GM19351 (cell line): ENCODE measurements around the gene TEDC2.

Experiments used
- ATAC-seq: cut with Tn5 transposase; IDR thresholded peaks from one replicate; pipeline ENCODE4 v1.9.1; 2021; ENCODE audit warnings: mild to moderate bottlenecking, moderate library complexity; ENCODE audit not compliant: unreplicated experiment

TEDC2 gene

GRCh38 chr16:2492292-2492691 is 32.4 kb downstream of the TEDC2 start:
- no peak for ATAC-seq

- no peak for ATAC-seq
Measured at GRCh38 chr16:2493605-2494004, 33.7 kb downstream of the TEDC2 start.

GRCh38 chr16:2494616-2495015 is 34.7 kb downstream of the TEDC2 start:
- ATAC-seq: no peak

GRCh38 chr16:2495041-2495440 is 35.1 kb downstream of the TEDC2 start:
- no peak for ATAC-seq

GRCh38 chr16:2496223-2497115 is 36.6 kb downstream of the TEDC2 start:
- ATAC-seq: no peak

- no peak for ATAC-seq
Measured at GRCh38 chr16:2497116-2497630, 37.3 kb downstream of the TEDC2 start.

GRCh38 chr16:2497695-2498484 is 38.0 kb downstream of the TEDC2 start:
- ATAC-seq: no peak

GRCh38 chr16:2498531-2499253 is 38.8 kb downstream of the TEDC2 start:
- ATAC-seq: no peak

- no peak for ATAC-seq
Measured at GRCh38 chr16:2499454-2499853, 39.5 kb downstream of the TEDC2 start.

- no peak for ATAC-seq
Measured at GRCh38 chr16:2499890-2500429, 40.1 kb downstream of the TEDC2 start.

- ATAC-seq: no peak
Measured at GRCh38 chr16:2500430-2500917, 40.6 kb downstream of the TEDC2 start.

GRCh38 chr16:2500918-2501750 is 41.2 kb downstream of the TEDC2 start:
- no peak for ATAC-seq

- no peak for ATAC-seq
Measured at GRCh38 chr16:2501946-2502895, 42.3 kb downstream of the TEDC2 start.

GRCh38 chr16:2505695-2506094 is 45.8 kb downstream of the TEDC2 start:
- ATAC-seq: no peak

- ATAC-seq: no peak
Measured at GRCh38 chr16:2507052-2507659, 47.2 kb downstream of the TEDC2 start.

GRCh38 chr16:2507665-2508064 is 47.8 kb downstream of the TEDC2 start:
- no peak for ATAC-seq

GRCh38 chr16:2508722-2509400 is 49.0 kb downstream of the TEDC2 start:
- no peak for ATAC-seq
